Lower leg skin (tissue), 4 donors: ENCODE measurements around the gene CARD10. TPM values are rescaled to one million over a fixed set of nuclear protein-coding genes. Genes with fewer than 3 reads are reported as not detected.

Source experiments
- DNase-seq, 2 donors: peaks; one replicate each; pipeline ENCODE4 v3.0.0-alpha.2; 2019; ENCODE audit warnings: low spot score in 2 of 2
- H3K4me3 ChIP-seq: fragments of 200-600 bp; sonication (generic); 2 replicates; pipeline ENCODE4 v1.5.1; 2017; ENCODE audit warnings: mild to moderate bottlenecking, low read depth; ENCODE audit not compliant: poor library complexity, severe bottlenecking
- POLR2A ChIP-seq, 2 donors: fragments of 450-650 bp; IDR thresholded peaks; one replicate each; pipeline ENCODE4 v1.6.1; 2016 to 2017; ENCODE audit warnings: antibody characterized with exemption in 2 of 2, mild to moderate bottlenecking in 1 of 2, moderate library complexity in 1 of 2
- WGBS, 2 donors: methylation state at CpG; one replicate each; pipeline ENCODE4 v1.1.5; 2018; 5-methylcytosine and 5-hydroxymethylcytosine counted together
- intact Hi-C: fragments of 100-400 bp; cut with DNase I; formaldehyde crosslinking; loops from one replicate; pipeline ENCODE4 v1.15.0; 2023; ENCODE audit warnings: low total_unique reads
- total RNA-seq, 4 donors: library from RNA; depleted of rRNA; stranded (reverse); fragments of >200 nt; gene quantifications; one replicate each; pipeline ENCODE4 v1.1.0, GENCODE V29; 2016
- TF ChIP-seq, protein P1 (sequence below), 3 donors: fragments of 450-650 bp; IDR thresholded peaks; one replicate each; pipeline ENCODE4 v1.5.1; 2016; ENCODE audit warnings: antibody characterized with exemption in 3 of 3, mild to moderate bottlenecking in 3 of 3, moderate library complexity in 2 of 3

Gene CARD10
- total RNA-seq, 4 donors from 2014 or later: 13.2 to 22.5 (median 18.6) TPM

DNA sequence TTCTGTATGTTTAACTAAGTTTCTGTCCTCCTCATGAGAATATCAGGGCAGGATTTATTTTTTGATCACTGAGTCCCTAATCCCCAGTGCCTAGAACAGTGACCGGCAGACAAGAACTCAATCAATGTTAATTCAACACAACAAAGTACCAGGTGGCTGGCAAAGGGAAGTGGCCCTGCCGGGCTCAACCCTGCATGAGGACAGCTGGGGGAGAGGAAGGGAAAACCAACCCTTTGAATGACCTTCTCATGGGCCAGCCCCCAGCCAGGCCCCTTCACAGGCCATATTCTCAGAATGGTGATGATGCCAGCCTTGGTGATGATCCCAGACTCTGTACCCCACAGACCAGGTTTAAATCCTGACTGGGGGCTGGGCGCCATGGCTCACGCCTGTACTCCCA, 31.6 kb downstream of the CARD10 start:
- 88% methylated on average over 4 of the region's 4 CpGs for WGBS, 2 donors
- TF ChIP-seq, protein P1, sequence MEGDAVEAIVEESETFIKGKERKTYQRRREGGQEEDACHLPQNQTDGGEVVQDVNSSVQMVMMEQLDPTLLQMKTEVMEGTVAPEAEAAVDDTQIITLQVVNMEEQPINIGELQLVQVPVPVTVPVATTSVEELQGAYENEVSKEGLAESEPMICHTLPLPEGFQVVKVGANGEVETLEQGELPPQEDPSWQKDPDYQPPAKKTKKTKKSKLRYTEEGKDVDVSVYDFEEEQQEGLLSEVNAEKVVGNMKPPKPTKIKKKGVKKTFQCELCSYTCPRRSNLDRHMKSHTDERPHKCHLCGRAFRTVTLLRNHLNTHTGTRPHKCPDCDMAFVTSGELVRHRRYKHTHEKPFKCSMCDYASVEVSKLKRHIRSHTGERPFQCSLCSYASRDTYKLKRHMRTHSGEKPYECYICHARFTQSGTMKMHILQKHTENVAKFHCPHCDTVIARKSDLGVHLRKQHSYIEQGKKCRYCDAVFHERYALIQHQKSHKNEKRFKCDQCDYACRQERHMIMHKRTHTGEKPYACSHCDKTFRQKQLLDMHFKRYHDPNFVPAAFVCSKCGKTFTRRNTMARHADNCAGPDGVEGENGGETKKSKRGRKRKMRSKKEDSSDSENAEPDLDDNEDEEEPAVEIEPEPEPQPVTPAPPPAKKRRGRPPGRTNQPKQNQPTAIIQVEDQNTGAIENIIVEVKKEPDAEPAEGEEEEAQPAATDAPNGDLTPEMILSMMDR (IDR thresholded peaks at IDR 0.05): no peak
- no peak for TF ChIP-seq POLR2A (IDR thresholded peaks at IDR 0.05)
- no peak for DNase-seq
- H3K4me3 ChIP-seq: no peak overlapping the region
- intact Hi-C loops: no loop called here

DNA sequence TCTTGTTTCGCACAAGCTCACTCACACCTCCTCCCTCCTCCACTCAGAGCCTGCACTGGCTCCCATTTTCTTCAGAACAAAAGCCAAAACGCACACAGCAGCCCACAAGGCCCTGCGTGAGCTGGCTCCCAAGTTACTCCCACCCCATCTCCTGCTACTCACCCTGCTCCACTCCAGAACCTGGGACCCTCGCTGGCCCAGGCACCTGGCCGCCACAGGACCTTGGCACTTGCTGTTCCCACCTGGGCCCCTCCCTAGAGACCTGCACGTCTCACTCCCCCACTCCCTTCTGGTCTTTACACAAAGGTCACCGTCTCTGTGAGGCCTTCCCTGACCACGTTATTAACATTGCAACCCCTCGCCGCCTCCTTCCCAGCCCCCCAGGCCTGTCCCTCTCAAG, 32.1 kb downstream of the CARD10 start:
- intact Hi-C loops: no loop called here
- DNase-seq: no peak
- no peak overlapping the region for H3K4me3 ChIP-seq
- WGBS, 2 donors: 73 to 75% methylated on average over 10 of the region's 10 CpGs
- TF ChIP-seq POLR2A (IDR thresholded peaks at IDR 0.05): no peak
- TF ChIP-seq, protein P1 (IDR thresholded peaks at IDR 0.05): no peak

DNA sequence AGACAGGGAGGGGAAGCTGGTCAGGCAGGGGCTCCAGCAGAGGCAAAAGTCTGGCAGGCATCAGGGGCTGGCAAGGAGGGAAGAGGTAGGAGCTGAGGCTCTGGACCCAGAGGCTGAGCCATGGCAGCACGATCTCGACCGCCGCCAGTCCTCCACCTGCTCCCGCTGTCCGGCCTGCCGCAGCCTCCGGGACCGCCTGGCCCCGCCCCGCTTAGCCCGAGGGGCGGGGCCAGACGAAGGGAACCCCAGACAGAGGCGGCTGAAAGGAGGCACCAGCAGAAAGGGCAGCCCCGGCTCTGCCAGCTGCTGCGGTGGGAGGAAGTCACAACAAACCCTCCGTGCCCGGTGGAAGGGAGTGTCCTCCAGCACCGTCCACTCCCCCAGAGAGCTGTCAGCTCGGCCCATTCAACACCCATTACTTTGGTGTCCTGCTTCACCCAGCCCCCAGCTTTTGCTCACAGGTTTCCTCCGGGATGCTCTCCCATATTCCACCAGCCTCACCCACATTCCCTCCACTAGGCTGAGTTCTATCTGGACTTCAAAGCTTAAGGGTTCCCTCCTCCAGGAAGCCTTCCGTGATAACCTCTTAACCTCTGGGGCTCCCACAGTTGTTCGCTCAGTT, 32.9 kb downstream of the CARD10 start, which contains the start of gene MFNG:
Gene MFNG (minus strand): TSS at position 161 of the 622 bp plus-strand sequence. CDS start 207 bp downstream, outside the sequence.
- intact Hi-C loops: no loop called here
- WGBS, 2 donors: 6 to 11% methylated on average over 7 to 24 of the region's 24 CpGs
- peak within 1 kb of the TSS; percentile 20 for H3K4me3 ChIP-seq
- TF ChIP-seq POLR2A (IDR thresholded peaks at IDR 0.05): no peak
- TF ChIP-seq, protein P1 (IDR thresholded peaks at IDR 0.05): no peak
- DNase-seq: peak; percentile 63 to 92

DNA sequence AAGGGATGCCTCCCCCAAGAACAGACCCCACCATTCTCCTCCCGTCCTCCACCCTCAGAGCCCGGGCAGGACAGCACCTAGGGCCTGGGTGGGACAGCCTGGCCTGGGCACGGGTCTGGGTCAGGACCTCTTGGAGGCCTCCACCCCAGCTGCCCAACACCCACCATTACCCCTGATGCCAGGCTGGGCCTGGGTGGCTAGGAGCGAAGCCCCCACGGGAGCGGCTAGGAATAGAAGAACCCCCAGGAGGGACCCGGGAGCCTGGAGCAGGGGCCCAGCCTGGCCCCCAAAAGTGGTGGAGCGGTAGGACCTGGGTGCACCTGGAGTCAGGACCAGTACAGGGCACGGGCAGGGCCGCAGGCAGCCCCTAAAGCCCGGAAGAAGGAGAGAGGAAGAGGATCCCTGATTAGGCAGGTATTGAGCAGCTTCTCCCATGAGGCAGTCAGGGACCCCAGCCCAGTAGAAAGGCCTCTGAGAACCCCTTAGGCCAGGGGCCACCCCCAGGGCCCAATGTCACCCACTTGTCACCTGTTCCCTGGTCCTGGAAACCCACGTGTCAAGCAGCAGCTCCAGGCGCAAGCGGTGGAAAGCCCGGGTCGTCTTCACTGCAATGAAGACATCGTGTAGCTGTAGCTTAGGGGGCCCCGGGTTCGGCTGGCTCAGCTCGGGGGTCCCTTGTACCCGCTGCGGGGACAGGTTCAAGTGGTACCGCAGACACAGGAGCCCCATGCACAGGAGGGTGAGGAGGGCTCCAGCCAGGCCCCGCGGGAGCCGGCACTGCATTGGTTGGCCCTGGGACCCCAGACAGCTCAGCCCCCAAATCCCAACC, 33.6 kb downstream of the CARD10 start:
- 54 to 61% methylated on average over 11 to 16 of the region's 26 CpGs for WGBS, 2 donors
- H3K4me3 ChIP-seq: peak overlapping the region; percentile 20
- TF ChIP-seq, protein P1 (IDR thresholded peaks at IDR 0.05): no peak
- no peak for TF ChIP-seq POLR2A (IDR thresholded peaks at IDR 0.05)
- intact Hi-C loops: no loop called here
- no peak for DNase-seq

DNA sequence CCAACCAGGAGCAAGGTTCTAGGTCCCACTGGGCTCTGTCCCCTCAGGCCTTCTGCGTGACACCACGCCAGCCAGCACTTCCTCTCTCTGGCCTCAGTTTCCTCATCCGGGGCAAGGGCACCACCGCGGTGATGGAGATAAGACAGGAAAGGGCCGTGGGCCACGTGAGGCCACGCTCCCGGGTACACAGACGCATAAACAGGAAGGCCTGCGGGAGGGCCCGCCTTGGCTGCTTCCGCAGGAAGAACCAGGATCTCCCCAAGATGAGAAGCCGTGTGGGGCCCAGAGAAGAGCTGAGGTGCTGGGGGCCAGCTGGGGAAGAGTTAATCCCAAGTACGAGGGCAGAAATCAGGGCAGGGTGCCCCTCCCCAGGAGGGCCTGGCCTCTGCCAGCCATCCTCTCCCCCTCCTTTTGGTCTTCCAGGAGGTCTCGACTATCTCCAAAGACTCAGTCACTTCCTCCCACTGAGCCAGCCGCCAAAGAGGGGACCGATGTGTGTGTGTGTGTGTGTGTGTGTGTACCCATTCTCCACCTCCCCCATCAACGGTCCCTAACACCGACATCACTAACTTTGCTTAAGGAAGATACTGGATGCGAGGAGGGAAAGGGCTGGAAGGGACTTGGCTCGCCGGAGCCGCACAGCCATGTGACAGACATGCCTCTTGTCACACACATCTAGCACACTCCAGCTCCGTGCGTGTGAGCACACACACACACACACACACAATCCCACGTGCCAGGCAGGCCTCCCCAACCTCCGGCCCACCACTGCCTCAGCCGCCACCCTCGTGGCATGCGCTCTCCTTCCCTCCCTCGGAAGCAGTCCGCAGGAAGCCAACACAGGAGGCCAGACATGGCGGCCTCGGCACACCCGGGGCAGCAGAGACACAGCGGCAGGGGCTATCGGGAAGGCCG, 34.5 kb downstream of the CARD10 start:
- 68 to 70% methylated on average over 30 to 39 of the region's 39 CpGs for WGBS, 2 donors
- intact Hi-C loops: no loop called here
- TF ChIP-seq POLR2A (IDR thresholded peaks at IDR 0.05): no peak
- TF ChIP-seq, protein P1 (IDR thresholded peaks at IDR 0.05): no peak
- peak overlapping the region; percentile 20 for H3K4me3 ChIP-seq
- peak; percentile 73 to 96 for DNase-seq
